Mesendoderm (in vitro differentiated cells): ENCODE measurements around the gene FANCC.

Source experiments
- DNase-seq: peaks from one replicate; pipeline ENCODE4 v3.0.0; 2013
- H2AK5ac ChIP-seq: 2 replicates; pipeline ENCODE4 v1.6.1; 2013; ENCODE audit warnings: low read length, inconsistent platforms
- H2BK120ac ChIP-seq: 2 replicates; pipeline ENCODE4 v1.6.1; 2013; ENCODE audit warnings: low read depth, mild to moderate bottlenecking, low read length, moderate library complexity, mixed read lengths
- H2BK15ac ChIP-seq: replicated peaks from 2 replicates; pipeline ENCODE4 v1.6.1; 2013; ENCODE audit warnings: low read depth, mild to moderate bottlenecking, moderate library complexity
- H2BK5ac ChIP-seq: 2 replicates; pipeline ENCODE4 v1.6.1; 2013; ENCODE audit warnings: low read length, inconsistent platforms
- H3K18ac ChIP-seq: 2 replicates; pipeline ENCODE4 v1.6.1; 2013; ENCODE audit warnings: mild to moderate bottlenecking, low read length, mixed read lengths
- H3K23ac ChIP-seq: one replicate; pipeline ENCODE4 v1.6.1; 2013; ENCODE audit warnings: low read length
- H3K27ac ChIP-seq: 2 replicates; pipeline ENCODE4 v1.5.1; 2013; ENCODE audit warnings: low read depth, mild to moderate bottlenecking, inconsistent platforms, low read length, moderate library complexity
- H3K27me3 ChIP-seq: 2 replicates; pipeline ENCODE4 v1.6.1; 2013; ENCODE audit warnings: low read length, control low read depth, mild to moderate bottlenecking, inconsistent platforms; ENCODE audit not compliant: insufficient read depth, poor library complexity
- H3K36me3 ChIP-seq: 2 replicates; pipeline ENCODE4 v1.6.1; 2013; ENCODE audit warnings: low read length, inconsistent platforms; ENCODE audit not compliant: control insufficient read depth, insufficient read depth
- H3K4ac ChIP-seq: one replicate; pipeline ENCODE4 v1.6.1; 2013; ENCODE audit warnings: low read depth, mild to moderate bottlenecking, low read length, moderate library complexity
- H3K4me1 ChIP-seq: 2 replicates; pipeline ENCODE4 v1.6.1; 2013; ENCODE audit warnings: low read depth, low read length, inconsistent platforms; ENCODE audit not compliant: control insufficient read depth
- H3K4me2 ChIP-seq: 2 replicates; pipeline ENCODE4 v1.6.1; 2013; ENCODE audit warnings: low read length
- H3K4me3 ChIP-seq: 2 replicates; pipeline ENCODE4 v1.5.1; 2013; ENCODE audit warnings: mild to moderate bottlenecking, low read length
- H3K56ac ChIP-seq: one replicate; pipeline ENCODE4 v1.6.1; 2013; ENCODE audit warnings: low read length
- H3K79me1 ChIP-seq: 2 replicates; pipeline ENCODE4 v1.6.1; 2013; ENCODE audit warnings: low read length, inconsistent platforms
- H3K79me2 ChIP-seq: 2 replicates; pipeline ENCODE4 v1.6.1; 2013; ENCODE audit warnings: mild to moderate bottlenecking, low read length; ENCODE audit not compliant: control insufficient read depth, insufficient read depth
- H3K9ac ChIP-seq: 2 replicates; pipeline ENCODE4 v1.6.1; 2013; ENCODE audit warnings: low read length, inconsistent platforms
- H4K5ac ChIP-seq: one replicate; pipeline ENCODE4 v1.6.1; 2013; ENCODE audit warnings: low read length
- H4K8ac ChIP-seq: one replicate; pipeline ENCODE4 v1.6.1; 2013; ENCODE audit warnings: low read depth, mild to moderate bottlenecking, control low read depth, low read length, moderate library complexity
- WGBS: extraction: QIAGEN DNeasy Blood & Tissue Kit; methylation state at CpG from one replicate; pipeline ENCODE4 v1.1.7; 2013; ENCODE audit warnings: low lambda C conversion rate, missing lambda C conversion rate; ENCODE audit not compliant: insufficient coverage; ENCODE audit errors: extremely low coverage; 5-methylcytosine and 5-hydroxymethylcytosine counted together

FANCC gene

DNA sequence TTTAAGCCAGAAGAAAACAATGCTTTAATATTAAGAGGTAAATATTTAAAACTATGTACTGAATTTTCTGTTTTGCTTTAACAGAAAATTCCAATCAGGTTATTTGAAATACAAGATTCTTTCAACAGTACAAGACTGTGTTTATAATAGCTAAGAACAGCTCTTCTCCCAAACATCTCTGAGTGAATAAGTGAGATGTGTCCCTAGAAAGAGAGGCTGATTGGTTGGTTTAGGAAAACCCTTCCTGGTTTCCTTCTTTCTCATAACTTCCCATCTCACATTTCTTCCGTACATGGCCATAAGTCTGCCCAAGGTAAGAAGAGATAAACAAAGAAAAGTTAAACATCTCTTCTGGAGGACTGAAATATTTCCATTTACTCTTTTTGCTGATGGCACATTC, 145.9 kb downstream of the FANCC start:
- no peaks in the 10 kb centered on the region for H3K79me1 ChIP-seq
- no peak overlapping the region for H3K4ac ChIP-seq
- H3K79me2 ChIP-seq: no peaks in the 10 kb centered on the region
- no peak overlapping the region for H4K8ac ChIP-seq
- no peak overlapping the region for H2AK5ac ChIP-seq
- no peaks in the 10 kb centered on the region for H3K27me3 ChIP-seq
- no peak overlapping the region for H3K4me2 ChIP-seq
- no peak overlapping the region for H3K4me3 ChIP-seq
- H2BK5ac ChIP-seq: no peak overlapping the region
- H3K56ac ChIP-seq: no peak overlapping the region
- H3K23ac ChIP-seq: no peak overlapping the region
- no peak overlapping the region for H4K5ac ChIP-seq
- no peak overlapping the region for H2BK15ac ChIP-seq
- no peak overlapping the region for H3K18ac ChIP-seq
- H3K9ac ChIP-seq: no peak overlapping the region
- H3K4me1 ChIP-seq: peaks cover 2% of the 10 kb centered on the region
- no peak for DNase-seq
- H3K27ac ChIP-seq: no peak overlapping the region
- no CpG with 5 or more reads among the region's 1 CpG for WGBS
- H3K36me3 ChIP-seq: no peaks in the 10 kb centered on the region
- no peak overlapping the region for H2BK120ac ChIP-seq

DNA sequence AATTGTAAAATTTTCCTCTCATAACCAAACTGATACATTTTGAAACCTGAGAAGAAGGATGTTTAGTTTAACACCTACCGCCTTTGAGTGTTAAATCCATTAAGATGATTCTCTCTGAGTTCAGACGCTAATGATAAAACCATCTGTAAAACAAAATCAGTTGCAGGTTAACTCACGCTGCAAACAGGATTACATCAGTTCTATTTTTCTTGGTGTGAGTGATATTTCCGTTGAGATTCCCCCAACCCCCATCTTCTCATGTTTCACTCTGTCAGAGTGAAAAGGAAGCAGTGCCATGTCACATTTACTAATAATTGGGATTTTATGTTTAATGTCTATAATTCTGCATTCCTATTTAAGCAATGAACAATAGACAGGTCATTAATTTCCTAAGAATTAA, 146.5 kb downstream of the FANCC start:
- Histone ChIP-seq H3K79me1 (no peaks in the 10 kb centered on the region), H3K56ac (no peak overlapping the region), H3K23ac (no peak overlapping the region), H2BK120ac (no peak overlapping the region), H3K18ac (no peak overlapping the region), H2BK15ac (no peak overlapping the region), H3K4me2 (no peak overlapping the region), H2AK5ac (no peak overlapping the region), H3K4ac (no peak overlapping the region), H3K36me3 (no peaks in the 10 kb centered on the region), H4K8ac (no peak overlapping the region), H3K79me2 (no peaks in the 10 kb centered on the region), H3K4me1 (peaks cover 1% of the 10 kb centered on the region), H3K4me3 (no peak overlapping the region), H4K5ac (no peak overlapping the region), H2BK5ac (no peak overlapping the region), H3K9ac (no peak overlapping the region), H3K27ac (no peak overlapping the region), H3K27me3 (no peaks in the 10 kb centered on the region)
- DNase-seq: peak; percentile 36
- no CpG with 5 or more reads among the region's 4 CpGs for WGBS

- Histone ChIP-seq H3K23ac (no peak overlapping the region), H3K79me1 (no peaks in the 10 kb centered on the region), H3K4ac (no peak overlapping the region), H3K27me3 (no peaks in the 10 kb centered on the region), H2BK5ac (no peak overlapping the region), H3K18ac (no peak overlapping the region), H2AK5ac (no peak overlapping the region), H3K4me2 (no peak overlapping the region), H3K9ac (no peak overlapping the region), H4K5ac (no peak overlapping the region), H3K56ac (no peak overlapping the region), H2BK120ac (no peak overlapping the region), H4K8ac (no peak overlapping the region), H3K27ac (no peak overlapping the region), H3K4me1 (no peaks in the 10 kb centered on the region), H3K79me2 (no peaks in the 10 kb centered on the region), H3K36me3 (no peaks in the 10 kb centered on the region), H3K4me3 (no peak overlapping the region), H2BK15ac (no peak overlapping the region)
- peak; percentile 95 for DNase-seq
- no CpG with 5 or more reads among the region's 4 CpGs for WGBS
These were observed 149.5 kb downstream of the FANCC start for GRCh38 chr9:95167998-95168397.

- no peaks in the 10 kb centered on the region for H3K79me1 ChIP-seq
- H3K36me3 ChIP-seq: no peaks in the 10 kb centered on the region
- no peak overlapping the region for H2BK120ac ChIP-seq
- H3K9ac ChIP-seq: no peak overlapping the region
- H2AK5ac ChIP-seq: no peak overlapping the region
- WGBS: no CpG with 5 or more reads among the region's 1 CpG
- no peaks in the 10 kb centered on the region for H3K79me2 ChIP-seq
- H4K5ac ChIP-seq: no peak overlapping the region
- H3K18ac ChIP-seq: no peak overlapping the region
- no peak for DNase-seq
- no peaks in the 10 kb centered on the region for H3K4me1 ChIP-seq
- no peak overlapping the region for H3K4ac ChIP-seq
- no peaks in the 10 kb centered on the region for H3K27me3 ChIP-seq
- H3K56ac ChIP-seq: no peak overlapping the region
- no peak overlapping the region for H4K8ac ChIP-seq
- no peak overlapping the region for H3K27ac ChIP-seq
- H2BK5ac ChIP-seq: no peak overlapping the region
- no peak overlapping the region for H3K23ac ChIP-seq
- H3K4me2 ChIP-seq: no peak overlapping the region
- no peak overlapping the region for H2BK15ac ChIP-seq
- H3K4me3 ChIP-seq: no peak overlapping the region
These were observed 152.5 kb downstream of the FANCC start for GRCh38 chr9:95165004-95165403.

DNA sequence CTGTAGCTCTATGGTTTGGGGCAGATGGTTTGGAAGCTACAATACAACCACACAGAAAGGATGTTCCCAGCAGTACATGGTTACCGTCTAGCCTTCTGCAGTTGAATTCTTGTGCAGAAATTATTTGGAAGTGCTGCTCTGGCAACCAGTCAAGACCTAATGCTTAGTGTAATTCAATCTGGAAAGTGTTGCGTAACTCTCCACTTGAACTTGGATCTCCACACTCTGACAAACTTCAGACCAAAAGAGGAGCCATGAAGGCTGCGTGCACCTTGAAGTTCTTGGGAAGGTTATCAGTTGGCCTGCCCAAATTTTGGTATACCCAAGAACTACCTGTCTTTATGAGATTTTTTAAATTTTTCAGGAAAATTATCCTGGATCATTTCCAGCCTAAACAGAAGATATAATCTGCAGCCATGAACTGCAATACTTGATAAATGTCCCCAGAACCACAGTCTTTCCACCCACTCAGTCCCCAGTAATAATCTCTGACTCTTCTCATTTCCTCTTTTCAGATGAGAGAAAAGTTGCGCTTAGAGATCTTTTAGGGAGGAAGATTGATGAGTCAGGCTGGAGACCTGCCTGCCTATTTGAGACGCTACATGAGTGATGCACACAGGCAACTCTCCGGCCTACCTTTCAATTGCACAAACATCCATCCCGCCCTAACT, 159.9 kb downstream of the FANCC start:
- no peaks in the 10 kb centered on the region for H3K27me3 ChIP-seq
- H2AK5ac ChIP-seq: no peak overlapping the region
- no peak overlapping the region for H2BK120ac ChIP-seq
- H3K79me2 ChIP-seq: no peaks in the 10 kb centered on the region
- no peak overlapping the region for H3K4me3 ChIP-seq
- H3K4me1 ChIP-seq: no peaks in the 10 kb centered on the region
- no peak overlapping the region for H2BK5ac ChIP-seq
- H4K8ac ChIP-seq: no peak overlapping the region
- no peaks in the 10 kb centered on the region for H3K79me1 ChIP-seq
- H3K18ac ChIP-seq: no peak overlapping the region
- WGBS: no CpG with 5 or more reads among the region's 7 CpGs
- no peak overlapping the region for H2BK15ac ChIP-seq
- H3K9ac ChIP-seq: no peak overlapping the region
- no peak overlapping the region for H4K5ac ChIP-seq
- H3K27ac ChIP-seq: no peak overlapping the region
- no peak overlapping the region for H3K4ac ChIP-seq
- H3K36me3 ChIP-seq: no peaks in the 10 kb centered on the region
- H3K4me2 ChIP-seq: no peak overlapping the region
- no peak for DNase-seq
- no peak overlapping the region for H3K56ac ChIP-seq
- no peak overlapping the region for H3K23ac ChIP-seq

DNA sequence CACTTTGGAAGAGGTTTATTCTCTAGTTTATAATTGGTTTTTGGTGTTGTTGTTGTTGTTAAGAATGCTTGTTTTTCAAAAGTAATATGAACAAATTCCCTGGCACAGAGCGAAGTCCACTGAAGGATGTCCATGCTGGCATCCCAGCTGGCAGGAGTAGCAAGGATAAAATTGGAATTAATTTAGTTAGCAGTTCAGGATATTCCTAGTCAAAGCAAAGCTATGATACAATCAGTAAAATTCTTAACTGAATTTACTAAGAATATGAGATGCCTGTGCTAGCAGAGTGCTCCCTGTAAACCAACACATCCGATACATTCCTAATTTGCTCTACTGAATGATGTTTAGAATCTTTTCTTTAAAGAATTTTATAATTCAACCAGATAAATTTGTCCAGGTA, 161.4 kb downstream of the FANCC start:
- Histone ChIP-seq H3K18ac (no peak overlapping the region), H3K4me3 (no peak overlapping the region), H3K4ac (no peak overlapping the region), H4K8ac (no peak overlapping the region), H2AK5ac (no peak overlapping the region), H2BK120ac (no peak overlapping the region), H3K27ac (no peak overlapping the region), H2BK5ac (no peak overlapping the region), H2BK15ac (no peak overlapping the region), H3K23ac (no peak overlapping the region), H3K79me1 (no peaks in the 10 kb centered on the region), H4K5ac (no peak overlapping the region), H3K4me2 (no peak overlapping the region), H3K9ac (no peak overlapping the region), H3K36me3 (no peaks in the 10 kb centered on the region), H3K4me1 (no peaks in the 10 kb centered on the region), H3K56ac (no peak overlapping the region), H3K27me3 (no peaks in the 10 kb centered on the region), H3K79me2 (no peaks in the 10 kb centered on the region)
- no CpG with 5 or more reads among the region's 2 CpGs for WGBS
- DNase-seq: no peak
